Adrenal gland (tissue), 12 donors: Measurements from ENCODE around the gene MBNL2. TPM values are rescaled to one million over a fixed set of nuclear protein-coding genes. Genes with fewer than 3 reads are reported as not detected.
A peak's percentile ranks its signal among the peaks of the same experiment; 100 is the strongest.

Source experiments
- DNase-seq, 7 donors: peaks; one replicate each; pipeline ENCODE4 v3.0.0-alpha.2; 2019 to 2020
- H3K27ac ChIP-seq, 5 donors: fragments of 200-600 bp; sonication (generic) in 4 of 5; 1 replicate in 3 of 5; 2 replicates in 2 of 5; pipeline versions ENCODE4 v1.5.1 to v1.8.0; 2016 to 2020; ENCODE audit warnings: mild to moderate bottlenecking in 1 of 5
- H3K27me3 ChIP-seq: fragments of 200-600 bp; 2 replicates; pipeline ENCODE4 v1.8.0; 2021
- H3K36me3 ChIP-seq, 2 donors: fragments of 200-600 bp; replicated peaks in 1 of 2; 1 replicate in 1 of 2; 2 replicates in 1 of 2; pipeline versions ENCODE4 v1.5.1 to v1.8.0; 2018 to 2022
- H3K4me1 ChIP-seq, 2 donors: fragments of 200-600 bp; replicated peaks in 1 of 2; 1 replicate in 1 of 2; 2 replicates in 1 of 2; pipeline versions ENCODE4 v1.5.1 to v1.8.0; 2018 to 2021
- H3K4me3 ChIP-seq, 4 donors: fragments of 200-600 bp; sonication (generic) in 3 of 4; one replicate each; pipeline ENCODE4 v1.5.1; 2016 to 2018
- H3K9me3 ChIP-seq, 3 donors: fragments of 200-600 bp; sonication (generic) in 1 of 3; replicated peaks in 1 of 3; 1 replicate in 2 of 3; 2 replicates in 1 of 3; pipeline versions ENCODE4 v1.5.1 to v1.8.0; 2016 to 2021
- CTCF ChIP-seq, 6 experiments: fragments of 450-650 bp in 4 of 6; fragments of 200-600 bp in 2 of 6; sonication (generic) in 1 of 6; IDR thresholded peaks; 1 replicate in 5 of 6; 2 replicates in 1 of 6; pipeline versions ENCODE4 v1.5.1 to v1.8.0; 2016 to 2021; ENCODE audit warnings: antibody characterized with exemption in 6 of 6, mild to moderate bottlenecking in 2 of 6, moderate library complexity in 1 of 6
- POLR2A ChIP-seq, 2 donors: fragments of 450-650 bp; IDR thresholded peaks; one replicate each; pipeline ENCODE4 v1.6.1; 2017; ENCODE audit warnings: antibody characterized with exemption in 2 of 2, mild to moderate bottlenecking in 2 of 2, moderate library complexity in 1 of 2
- WGBS, 4 donors: extraction: QIAGEN DNeasy Blood & Tissue Kit in 2 of 4; methylation state at CpG; one replicate each; pipeline versions ENCODE4 v1.1.5 to v1.1.7; 2013 to 2017; 5-methylcytosine and 5-hydroxymethylcytosine counted together
- intact Hi-C, 2 donors: fragments of 100-400 bp; cut with DNase I; formaldehyde crosslinking; loops; one replicate each; pipeline versions ENCODE4 v1.14.1 to v1.15.0; 2022 to 2023
- polyA plus RNA-seq, 3 donors: library from polyadenylated mRNA; stranded (reverse); fragments of 200-250 nt in 2 of 3; fragments of 350-450 nt in 1 of 3; fragmentation: Illumina TruSeq in 1 of 3; extraction: RNeasy Lipid Tissue Mini Kit (QIAGEN cat#74804) in 1 of 3; gene quantifications; one replicate each; pipeline ENCODE4 v1.2.3, GENCODE V29; 2013 to 2014
- total RNA-seq, 9 donors: library from RNA; depleted of rRNA in 4 of 9; stranded (reverse); fragments of >200 nt in 4 of 9; fragments of 120-200 nt in 1 of 9; fragmentation: NEBNext Ultra II Directional in 1 of 9; extraction: Animal tissue kit (Norgen Biotek cat#: 25700) in 1 of 9; gene quantifications; one replicate each; pipeline versions ENCODE4 v1.1.0 to v1.2.4, GENCODE V29; 2013 to 2023
- donor health status: healthy with polysubstance abuse.
- donor health status: Bipolar disorder and iron deficiency.
- donor health status: DM: yes; HTN: yes; CAD: no.
- donor health status: DM: no; HTN: no; CAD: no.
- donor health status: DM: no; HTN: no; CAD: no.
- donor health status: DM: yes; HTN: yes; CAD: no.

The MBNL2 gene
- total and polyA plus RNA-seq, 12 donors = 29.2 to 250 (median 130) TPM

GRCh38 chr13:97430296-97430695 lies 208.2 kb downstream of the MBNL2 start:
- Histone ChIP-seq H3K36me3 (no peaks in the 10 kb centered on the region), H3K27me3 (no peaks in the 10 kb centered on the region), H3K4me3 (no peak overlapping the region), H3K27ac (peak overlapping the region in 1 of 5 donors; percentile 47), H3K9me3 (no peaks in the 10 kb centered on the region), H3K4me1 (peaks cover 4 to 13% of the 10 kb centered on the region in 2 donors)
- TF ChIP-seq CTCF (IDR thresholded peaks at IDR 0.05) (no peak), POLR2A (IDR thresholded peaks at IDR 0.05) (no peak)
- intact Hi-C loops = no loop called here
- DNase-seq = no peak
- WGBS, 4 donors = 79 to 91% (median 82%) methylated on average over 4 of the region's 4 CpGs

GRCh38 chr13:97431171-97431764 lies 209.1 kb downstream of the MBNL2 start:
- H3K9me3 ChIP-seq = no peaks in the 10 kb centered on the region
- no peaks in the 10 kb centered on the region for H3K36me3 ChIP-seq
- intact Hi-C loops = no loop called here
- H3K27ac ChIP-seq = no peak overlapping the region
- no peak overlapping the region for H3K4me3 ChIP-seq
- DNase-seq = no peak
- TF ChIP-seq CTCF (IDR thresholded peaks at IDR 0.05) = no peak
- H3K27me3 ChIP-seq = no peaks in the 10 kb centered on the region
- WGBS, 4 donors = 85 to 88% (median 87%) methylated on average over 4 of the region's 4 CpGs
- H3K4me1 ChIP-seq = peaks cover 4 to 22% of the 10 kb centered on the region in 2 donors

- Histone ChIP-seq H3K4me1 (peaks cover 4 to 33% of the 10 kb centered on the region in 2 donors), H3K9me3 (no peaks in the 10 kb centered on the region), H3K4me3 (peak overlapping the region in 3 of 4 donors; percentile 13 to 75 (median 55)), H3K36me3 (no peaks in the 10 kb centered on the region), H3K27ac (peak overlapping the region in 4 of 5 donors; percentile 20 to 99 (median 98)), H3K27me3 (no peaks in the 10 kb centered on the region)
- WGBS, 4 donors = 6 to 25% (median 9%) methylated on average over 15 to 19 of the region's 19 CpGs
- intact Hi-C loops = no loop called here
- TF ChIP-seq CTCF (IDR thresholded peaks at IDR 0.05) = no peak
- TF ChIP-seq POLR2A (IDR thresholded peaks at IDR 0.05) = peak; percentile 46 to 59
- DNase-seq = no peak
Observed at GRCh38 chr13:97432232-97432916, 210.2 kb downstream of the MBNL2 start.

- intact Hi-C loops = no loop called here
- no peaks in the 10 kb centered on the region for H3K36me3 ChIP-seq
- TF ChIP-seq CTCF (IDR thresholded peaks at IDR 0.05) (peak in 1 of 6 experiments; percentile 5), POLR2A (IDR thresholded peaks at IDR 0.05) (peak in 1 of 2 donors; percentile 37)
- peak; percentile 99 to 100 (median 100) for DNase-seq
- peak overlapping the region; percentile 97 to 99 (median 98) for H3K27ac ChIP-seq
- H3K27me3 ChIP-seq = no peaks in the 10 kb centered on the region
- no peaks in the 10 kb centered on the region for H3K9me3 ChIP-seq
- WGBS, 4 donors = 0 to 1% (median 0%) methylated on average over 9 to 50 of the region's 50 CpGs
- peak overlapping the region; percentile 27 to 92 (median 60) for H3K4me3 ChIP-seq
- H3K4me1 ChIP-seq = peaks cover 4 to 40% of the 10 kb centered on the region in 2 donors
Observed at GRCh38 chr13:97432917-97433726, 211.0 kb downstream of the MBNL2 start.
